Subcutaneous adipose tissue (tissue), 4 donors: ENCODE data around the gene VAT1. TPM values are rescaled to one million over a fixed set of nuclear protein-coding genes. Genes with fewer than 3 reads are reported as not detected.

Experiments used
- total RNA-seq, 4 donors: library from RNA; depleted of rRNA; stranded (reverse); fragments of >200 nt; gene quantifications; one replicate each; pipeline ENCODE4 v1.1.0, GENCODE V29; 2016
- TF ChIP-seq, protein P1 (sequence below): fragments of 450-650 bp; IDR thresholded peaks from one replicate; pipeline ENCODE4 v1.5.1; 2016; ENCODE audit warnings: low read depth, mild to moderate bottlenecking, control low read depth, antibody characterized with exemption, moderate library complexity

Gene VAT1
- total RNA-seq, 4 donors from 2014 or later = 134 to 420 (median 367) TPM

DNA sequence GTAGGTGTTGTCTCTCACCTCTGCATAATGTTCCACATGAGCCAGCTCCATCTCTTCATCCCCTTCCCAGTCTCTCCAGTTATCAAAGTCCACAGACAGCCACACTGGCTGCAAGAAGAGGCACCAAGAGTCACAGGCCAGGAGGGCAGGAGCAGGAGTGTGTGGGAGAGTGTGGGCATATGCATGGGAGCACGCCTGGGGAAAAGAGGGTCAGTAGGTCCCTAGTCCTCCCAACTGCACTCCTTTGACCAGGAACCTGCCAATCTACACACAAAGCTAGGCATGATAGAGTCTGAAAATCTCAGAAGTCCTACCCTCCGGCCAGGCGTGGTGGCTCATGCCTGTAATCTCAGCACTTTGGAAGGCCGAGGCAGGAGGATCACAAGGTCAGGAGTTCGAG, 50.6 kb downstream of the VAT1 start:
- TF ChIP-seq, protein P1, sequence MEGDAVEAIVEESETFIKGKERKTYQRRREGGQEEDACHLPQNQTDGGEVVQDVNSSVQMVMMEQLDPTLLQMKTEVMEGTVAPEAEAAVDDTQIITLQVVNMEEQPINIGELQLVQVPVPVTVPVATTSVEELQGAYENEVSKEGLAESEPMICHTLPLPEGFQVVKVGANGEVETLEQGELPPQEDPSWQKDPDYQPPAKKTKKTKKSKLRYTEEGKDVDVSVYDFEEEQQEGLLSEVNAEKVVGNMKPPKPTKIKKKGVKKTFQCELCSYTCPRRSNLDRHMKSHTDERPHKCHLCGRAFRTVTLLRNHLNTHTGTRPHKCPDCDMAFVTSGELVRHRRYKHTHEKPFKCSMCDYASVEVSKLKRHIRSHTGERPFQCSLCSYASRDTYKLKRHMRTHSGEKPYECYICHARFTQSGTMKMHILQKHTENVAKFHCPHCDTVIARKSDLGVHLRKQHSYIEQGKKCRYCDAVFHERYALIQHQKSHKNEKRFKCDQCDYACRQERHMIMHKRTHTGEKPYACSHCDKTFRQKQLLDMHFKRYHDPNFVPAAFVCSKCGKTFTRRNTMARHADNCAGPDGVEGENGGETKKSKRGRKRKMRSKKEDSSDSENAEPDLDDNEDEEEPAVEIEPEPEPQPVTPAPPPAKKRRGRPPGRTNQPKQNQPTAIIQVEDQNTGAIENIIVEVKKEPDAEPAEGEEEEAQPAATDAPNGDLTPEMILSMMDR = no peak

DNA sequence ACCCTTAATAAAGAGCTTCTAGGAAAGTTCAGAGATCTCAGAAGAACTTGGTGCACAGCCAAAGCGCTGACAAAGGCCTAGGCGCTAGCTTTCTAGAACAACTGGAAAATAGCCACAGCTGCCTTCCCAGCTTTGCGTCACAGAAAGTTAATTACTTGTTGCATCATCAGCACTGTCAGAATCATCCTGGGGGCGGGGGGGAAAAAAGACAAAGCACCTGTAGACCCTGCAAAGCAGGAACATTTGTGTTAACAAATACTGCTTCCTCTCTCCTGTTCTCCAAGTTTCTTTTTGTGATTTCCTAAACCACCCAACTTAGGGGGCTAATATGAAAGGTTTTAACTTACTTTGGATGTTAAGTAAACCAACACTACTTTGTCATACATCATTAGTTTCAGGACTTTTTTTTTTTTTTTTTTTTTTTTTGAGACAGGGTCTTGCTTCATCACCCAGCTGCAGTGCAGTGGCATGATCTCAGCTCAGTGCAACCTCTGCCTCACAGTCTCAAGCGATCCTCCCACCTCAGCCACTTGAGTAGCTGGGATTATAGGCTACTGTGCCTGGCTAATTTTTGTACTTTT, 53.1 kb downstream of the VAT1 start:
- TF ChIP-seq, protein P1 = no peak

DNA sequence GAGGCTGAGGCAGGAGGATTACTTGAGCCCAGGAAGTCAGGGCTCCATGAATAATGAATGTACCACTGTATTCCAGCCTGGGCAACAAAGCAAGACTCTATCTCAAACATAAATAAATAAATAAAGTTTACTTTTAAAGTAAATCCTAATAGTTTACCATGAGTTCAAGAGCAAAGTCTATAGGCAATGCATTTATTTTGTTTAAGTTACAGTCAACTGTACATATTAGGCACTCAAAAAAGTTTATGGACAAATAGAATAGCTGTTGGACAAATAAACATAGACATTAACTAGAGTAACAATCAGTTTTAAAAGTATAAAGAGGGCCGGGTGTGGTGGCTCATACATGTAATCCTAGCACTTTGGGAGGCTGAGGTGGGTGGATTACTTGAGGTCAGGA, 54.3 kb downstream of the VAT1 start:
- TF ChIP-seq, protein P1 = no peak

Other genes starting within 250 kb of the VAT1 start
- gene VPS25, start 248.9 kb downstream of the VAT1 start, total RNA-seq = 10 to 100 TPM; 40.1 to 53.4 (median 47.4) TPM
- gene WNK4, start 241.8 kb downstream of the VAT1 start, total RNA-seq = under 1 TPM in 3 of 4 donors, not detected in 1; 0.16 to 0.85 (median 0.19) TPM
- gene COA3, start 223.7 kb downstream of the VAT1 start, total RNA-seq = 10 to 100 TPM; 51.8 to 76.6 (median 60.4) TPM
- gene CNTD1, start 223.5 kb downstream of the VAT1 start, total RNA-seq = under 1 TPM in 2 of 4 donors, not detected in 2; 0.44 to 0.68 TPM
- 100 to 1,000 TPM in 3 of 4 donors, 10 to 100 TPM in 1; 85.3 to 129 (median 120) TPM for gene BECN1, start 198.1 kb downstream of the VAT1 start, total RNA-seq
- 10 to 100 TPM; 52.7 to 80.9 (median 60.1) TPM for gene PSME3, start 189.0 kb downstream of the VAT1 start, total RNA-seq
- 10 to 100 TPM in 1 of 4 donors, 1 to 10 TPM in 3; 4.1 to 15.0 (median 9.4) TPM for gene AOC2, start 177.8 kb downstream of the VAT1 start, total RNA-seq
- 100 to 1,000 TPM; 120 to 591 (median 262) TPM for gene AOC3, start 171.2 kb downstream of the VAT1 start, total RNA-seq
- not detected for gene G6PC1, start 121.6 kb downstream of the VAT1 start, total RNA-seq
- gene AARSD1, start 57.9 kb downstream of the VAT1 start, total RNA-seq = 10 to 100 TPM; 18.4 to 38.2 (median 22.1) TPM
- not detected for gene PTGES3L, start 42.3 kb downstream of the VAT1 start, total RNA-seq
- gene RUNDC1, start 41.8 kb downstream of the VAT1 start, total RNA-seq = 10 to 100 TPM in 3 of 4 donors, 1 to 10 TPM in 1; 7.2 to 12.1 (median 10.5) TPM
- gene RPL27, start 24.0 kb downstream of the VAT1 start, total RNA-seq = 1,000 to 10,000 TPM in 3 of 4 donors, 100 to 1,000 TPM in 1; 912 to 2,032 (median 1,085) TPM
- 10 to 100 TPM; 20.7 to 44.1 (median 24.8) TPM for gene IFI35, start 15.6 kb downstream of the VAT1 start, total RNA-seq
- gene RND2, start 2.8 kb upstream of the VAT1 start, total RNA-seq = under 1 TPM; 0.17 to 0.49 (median 0.30) TPM
- gene BRCA1, start 103.0 kb upstream of the VAT1 start, total RNA-seq = 10 to 100 TPM in 1 of 4 donors, 1 to 10 TPM in 3; 2.4 to 10.9 (median 5.5) TPM
- gene NBR1, start 148.8 kb upstream of the VAT1 start, total RNA-seq = 10 to 100 TPM; 66.4 to 92.0 (median 86.2) TPM
- gene TMEM106A, start 189.5 kb upstream of the VAT1 start, total RNA-seq = 10 to 100 TPM; 12.6 to 19.6 (median 14.8) TPM
- not detected for gene CCDC200, start 206.2 kb upstream of the VAT1 start, total RNA-seq
- not detected for gene RNU2-1, start 211.6 kb upstream of the VAT1 start, total RNA-seq